Upper lobe of left lung (tissue), 6 donors: ENCODE measurements around the gene VASH2. TPM values are rescaled to one million over a fixed set of nuclear protein-coding genes. Genes with fewer than 3 reads are reported as not detected.

Experiments used
- ATAC-seq, 2 donors: fragments of 200-7000 bp; cut with Tn5 transposase; one replicate each; pipeline ENCODE4 v1.9.1; 2022; ENCODE audit warnings: mild to moderate bottlenecking in 2 of 2, moderate library complexity in 2 of 2; ENCODE audit not compliant: low FRiP score in 2 of 2
- DNase-seq, 2 donors: peaks; one replicate each; pipeline ENCODE4 v3.0.0-alpha.2; 2019 to 2020
- H3K27ac ChIP-seq, 4 donors: fragments of 200-600 bp; sonication (generic); one replicate each; pipeline ENCODE4 v1.5.1; 2016 to 2019
- H3K27me3 ChIP-seq, 4 donors: fragments of 200-600 bp; sonication (generic); one replicate each; pipeline ENCODE4 v1.5.1; 2017 to 2019
- H3K36me3 ChIP-seq, 4 donors: fragments of 200-600 bp; sonication (generic); one replicate each; pipeline ENCODE4 v1.5.1; 2016 to 2019
- H3K4me1 ChIP-seq, 4 donors: fragments of 200-600 bp; sonication (generic); one replicate each; pipeline ENCODE4 v1.5.1; 2018 to 2019
- H3K4me3 ChIP-seq, 4 donors: fragments of 200-600 bp; sonication (generic); one replicate each; pipeline ENCODE4 v1.5.1; 2017 to 2019; ENCODE audit warnings: mild to moderate bottlenecking in 2 of 4, moderate library complexity in 1 of 4
- H3K9me3 ChIP-seq, 4 donors: fragments of 200-600 bp; sonication (generic); one replicate each; pipeline ENCODE4 v1.5.1; 2018 to 2019
- EP300 ChIP-seq, 4 donors: sonication (generic); formaldehyde crosslinking; IDR thresholded peaks; one replicate each; pipeline ENCODE4 v1.5.1; 2017; ENCODE audit warnings: antibody characterized with exemption in 4 of 4, control low read depth in 2 of 4
- POLR2A ChIP-seq, 4 donors: fragments of 450-650 bp; IDR thresholded peaks; one replicate each; pipeline ENCODE4 v1.5.1; 2016 to 2017; ENCODE audit warnings: antibody characterized with exemption in 4 of 4, mild to moderate bottlenecking in 2 of 4
- POLR2AphosphoS5 ChIP-seq, 2 donors: sonication (generic); formaldehyde crosslinking; IDR thresholded peaks; one replicate each; pipeline ENCODE4 v1.5.1; 2017; ENCODE audit warnings: antibody characterized with exemption in 2 of 2
- WGBS, 2 donors: methylation state at CpG; one replicate each; pipeline ENCODE4 v1.1.5; 2017 to 2018; 5-methylcytosine and 5-hydroxymethylcytosine counted together
- total RNA-seq, 6 donors: library from RNA; depleted of rRNA in 4 of 6; stranded (reverse); fragments of >200 nt in 4 of 6; gene quantifications; one replicate each; pipeline versions ENCODE4 v1.1.0 to v1.2.1, GENCODE V29; 2016 to 2021
- TF ChIP-seq, protein P1 (sequence below), 6 experiments: fragments of 450-650 bp in 4 of 6; fragments of 200-600 bp in 2 of 6; sonication (generic) in 2 of 6; IDR thresholded peaks; one replicate each; pipeline ENCODE4 v1.5.1; 2016 to 2019; ENCODE audit warnings: antibody characterized with exemption in 6 of 6
- donor health status: DM: no; HTN: no; CAD: no; lungs with moderate emphysema.
- donor health status: DM: no; HTN: yes; CAD: no; lungs with severe emphysema.

Gene VASH2
- total RNA-seq, 6 donors from 2014 or later: 0.30 to 3.1 (median 1.4) TPM

DNA sequence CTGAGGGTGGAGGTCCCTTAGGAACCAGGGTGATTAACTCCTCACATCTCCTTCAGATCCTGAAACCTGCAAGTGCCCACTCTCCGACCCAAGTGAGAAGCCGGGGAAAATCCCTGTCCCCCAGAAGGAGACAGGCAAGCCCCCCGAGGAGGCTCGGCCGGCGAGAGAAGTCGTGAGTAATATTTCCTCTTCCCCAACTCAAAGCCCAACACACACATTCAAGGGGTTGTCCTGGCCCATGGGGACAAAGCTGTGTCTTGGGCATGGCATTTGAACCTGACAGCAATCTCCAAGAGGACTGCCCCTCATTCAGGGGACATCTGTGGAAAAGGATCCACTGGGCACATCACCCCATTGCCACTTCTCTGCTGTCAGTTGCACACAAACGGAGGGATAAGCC, 23.6 kb downstream of the VASH2 start:
- Histone ChIP-seq H3K4me1 (peaks cover 0 to 4% (median 0%) of the 10 kb centered on the region in 4 donors), H3K27ac (no peak overlapping the region), H3K4me3 (no peak overlapping the region), H3K36me3 (no peaks in the 10 kb centered on the region), H3K9me3 (no peaks in the 10 kb centered on the region), H3K27me3 (no peaks in the 10 kb centered on the region)
- DNase-seq (no peak), ATAC-seq (no peak)
- 80 to 82% methylated on average over 7 to 8 of the region's 8 CpGs for WGBS, 2 donors
- TF ChIP-seq EP300 (IDR thresholded peaks at IDR 0.05): no peak
- no peak for TF ChIP-seq POLR2A (IDR thresholded peaks at IDR 0.05)
- TF ChIP-seq POLR2AphosphoS5 (IDR thresholded peaks at IDR 0.05): no peak
- TF ChIP-seq, protein P1, sequence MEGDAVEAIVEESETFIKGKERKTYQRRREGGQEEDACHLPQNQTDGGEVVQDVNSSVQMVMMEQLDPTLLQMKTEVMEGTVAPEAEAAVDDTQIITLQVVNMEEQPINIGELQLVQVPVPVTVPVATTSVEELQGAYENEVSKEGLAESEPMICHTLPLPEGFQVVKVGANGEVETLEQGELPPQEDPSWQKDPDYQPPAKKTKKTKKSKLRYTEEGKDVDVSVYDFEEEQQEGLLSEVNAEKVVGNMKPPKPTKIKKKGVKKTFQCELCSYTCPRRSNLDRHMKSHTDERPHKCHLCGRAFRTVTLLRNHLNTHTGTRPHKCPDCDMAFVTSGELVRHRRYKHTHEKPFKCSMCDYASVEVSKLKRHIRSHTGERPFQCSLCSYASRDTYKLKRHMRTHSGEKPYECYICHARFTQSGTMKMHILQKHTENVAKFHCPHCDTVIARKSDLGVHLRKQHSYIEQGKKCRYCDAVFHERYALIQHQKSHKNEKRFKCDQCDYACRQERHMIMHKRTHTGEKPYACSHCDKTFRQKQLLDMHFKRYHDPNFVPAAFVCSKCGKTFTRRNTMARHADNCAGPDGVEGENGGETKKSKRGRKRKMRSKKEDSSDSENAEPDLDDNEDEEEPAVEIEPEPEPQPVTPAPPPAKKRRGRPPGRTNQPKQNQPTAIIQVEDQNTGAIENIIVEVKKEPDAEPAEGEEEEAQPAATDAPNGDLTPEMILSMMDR (IDR thresholded peaks at IDR 0.05): no peak

DNA sequence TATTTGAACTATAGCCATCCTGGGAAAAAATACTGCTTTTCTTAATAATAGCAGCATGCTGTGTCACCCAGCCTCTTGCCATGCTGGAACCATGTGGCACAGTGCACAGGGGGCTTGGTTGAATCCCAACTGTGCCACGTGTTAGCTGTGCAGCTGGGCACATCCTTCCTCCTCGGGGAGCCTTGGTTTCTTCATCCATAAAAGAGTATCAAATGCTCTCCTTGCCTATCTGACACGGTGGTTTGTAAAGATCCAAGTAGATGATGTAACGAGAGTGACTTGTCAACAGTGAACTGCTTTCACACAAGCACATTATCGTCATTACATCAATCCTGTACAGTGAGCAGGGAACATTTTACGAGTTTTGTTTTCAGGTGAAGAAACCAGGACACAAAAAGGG, 24.4 kb downstream of the VASH2 start:
- DNase-seq: no peak
- Histone ChIP-seq H3K4me3 (no peak overlapping the region), H3K9me3 (no peaks in the 10 kb centered on the region), H3K4me1 (peaks cover 0 to 4% (median 0%) of the 10 kb centered on the region in 4 donors), H3K36me3 (no peaks in the 10 kb centered on the region), H3K27me3 (no peaks in the 10 kb centered on the region), H3K27ac (no peak overlapping the region)
- WGBS, 2 donors: 77 to 85% methylated on average over 6 of the region's 6 CpGs
- no peak for ATAC-seq
- TF ChIP-seq, protein P1 (IDR thresholded peaks at IDR 0.05): no peak
- no peak for TF ChIP-seq POLR2A (IDR thresholded peaks at IDR 0.05)
- no peak for TF ChIP-seq EP300 (IDR thresholded peaks at IDR 0.05)
- no peak for TF ChIP-seq POLR2AphosphoS5 (IDR thresholded peaks at IDR 0.05)

DNA sequence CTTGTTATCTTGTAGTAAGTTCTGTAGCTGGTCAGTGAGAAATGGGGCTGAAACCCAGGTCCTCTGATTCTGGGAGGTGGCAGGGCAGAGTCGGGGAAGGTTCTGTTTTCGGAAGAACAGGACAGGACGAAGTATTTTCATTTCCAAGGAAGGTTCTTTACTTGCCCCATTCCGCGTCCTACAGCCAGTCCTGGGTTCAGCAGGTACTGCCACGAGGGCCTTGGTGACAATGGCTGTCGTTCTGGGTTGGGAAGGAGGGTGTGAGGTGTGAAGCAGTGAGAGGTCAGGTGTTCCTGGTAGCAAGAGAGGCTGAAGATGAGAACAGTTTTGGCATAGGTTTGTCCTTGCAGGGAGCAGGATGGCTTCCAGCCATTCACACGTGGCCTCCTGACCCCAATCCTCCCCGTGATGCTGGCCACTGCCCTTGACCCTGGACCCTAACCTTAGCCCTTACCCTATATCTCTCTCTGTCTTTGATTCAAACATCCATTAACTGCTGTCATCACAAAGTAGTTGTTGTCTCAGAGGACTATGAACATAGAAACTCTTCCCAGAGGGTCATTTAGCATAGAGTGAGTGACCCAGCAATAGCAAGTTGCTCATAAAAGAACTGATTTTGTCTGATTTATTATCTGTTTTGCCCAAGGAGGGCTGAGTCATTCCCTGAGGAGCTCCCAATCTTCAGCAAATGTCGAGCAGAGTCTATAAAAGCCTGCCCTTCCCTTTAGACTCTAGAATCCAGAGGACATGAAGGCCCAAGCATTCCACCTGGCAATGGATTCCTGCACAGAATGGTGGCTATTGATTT, 25.0 kb downstream of the VASH2 start:
- 89 to 92% methylated on average over 10 of the region's 10 CpGs for WGBS, 2 donors
- no peak overlapping the region for H3K27ac ChIP-seq
- no peaks in the 10 kb centered on the region for H3K9me3 ChIP-seq
- H3K36me3 ChIP-seq: no peaks in the 10 kb centered on the region
- DNase-seq: no peak
- no peak for ATAC-seq
- peaks cover 0 to 9% (median 1%) of the 10 kb centered on the region in 4 donors for H3K4me1 ChIP-seq
- TF ChIP-seq POLR2A (IDR thresholded peaks at IDR 0.05): no peak
- no peak for TF ChIP-seq EP300 (IDR thresholded peaks at IDR 0.05)
- H3K4me3 ChIP-seq: no peak overlapping the region
- no peaks in the 10 kb centered on the region for H3K27me3 ChIP-seq

DNA sequence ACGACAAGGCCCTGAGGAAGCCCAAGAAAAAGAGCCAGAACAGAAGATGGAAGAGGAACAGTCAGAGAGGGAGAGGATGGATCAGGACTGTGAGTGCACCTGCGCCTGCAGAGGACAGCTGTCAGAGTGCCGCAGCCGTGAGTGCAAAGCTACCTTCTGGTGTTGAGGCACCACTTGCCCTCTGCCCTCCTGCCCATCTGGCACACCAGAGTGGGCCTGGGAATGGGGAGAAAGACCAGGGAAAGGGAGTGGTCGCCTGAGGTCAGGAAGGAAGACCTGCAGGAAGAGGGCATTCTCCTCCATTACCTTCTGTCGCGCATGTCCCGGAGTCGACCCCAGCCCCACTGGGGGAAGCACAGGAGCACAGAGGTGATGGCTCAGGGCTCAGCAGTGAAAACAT, 26.2 kb downstream of the VASH2 start:
- H3K27ac ChIP-seq: no peak overlapping the region
- ATAC-seq: no peak
- 90 to 91% methylated on average over 9 of the region's 9 CpGs for WGBS, 2 donors
- no peak for DNase-seq
- H3K4me3 ChIP-seq: no peak overlapping the region
- TF ChIP-seq, protein P1 (IDR thresholded peaks at IDR 0.05): no peak
- TF ChIP-seq POLR2AphosphoS5 (IDR thresholded peaks at IDR 0.05): no peak
- TF ChIP-seq POLR2A (IDR thresholded peaks at IDR 0.05): no peak
- no peak for TF ChIP-seq EP300 (IDR thresholded peaks at IDR 0.05)
- H3K9me3 ChIP-seq: no peaks in the 10 kb centered on the region
- peaks cover 11 to 18% (median 12%) of the 10 kb centered on the region in 4 donors for H3K4me1 ChIP-seq
- no peaks in the 10 kb centered on the region for H3K36me3 ChIP-seq
- H3K27me3 ChIP-seq: no peaks in the 10 kb centered on the region

DNA sequence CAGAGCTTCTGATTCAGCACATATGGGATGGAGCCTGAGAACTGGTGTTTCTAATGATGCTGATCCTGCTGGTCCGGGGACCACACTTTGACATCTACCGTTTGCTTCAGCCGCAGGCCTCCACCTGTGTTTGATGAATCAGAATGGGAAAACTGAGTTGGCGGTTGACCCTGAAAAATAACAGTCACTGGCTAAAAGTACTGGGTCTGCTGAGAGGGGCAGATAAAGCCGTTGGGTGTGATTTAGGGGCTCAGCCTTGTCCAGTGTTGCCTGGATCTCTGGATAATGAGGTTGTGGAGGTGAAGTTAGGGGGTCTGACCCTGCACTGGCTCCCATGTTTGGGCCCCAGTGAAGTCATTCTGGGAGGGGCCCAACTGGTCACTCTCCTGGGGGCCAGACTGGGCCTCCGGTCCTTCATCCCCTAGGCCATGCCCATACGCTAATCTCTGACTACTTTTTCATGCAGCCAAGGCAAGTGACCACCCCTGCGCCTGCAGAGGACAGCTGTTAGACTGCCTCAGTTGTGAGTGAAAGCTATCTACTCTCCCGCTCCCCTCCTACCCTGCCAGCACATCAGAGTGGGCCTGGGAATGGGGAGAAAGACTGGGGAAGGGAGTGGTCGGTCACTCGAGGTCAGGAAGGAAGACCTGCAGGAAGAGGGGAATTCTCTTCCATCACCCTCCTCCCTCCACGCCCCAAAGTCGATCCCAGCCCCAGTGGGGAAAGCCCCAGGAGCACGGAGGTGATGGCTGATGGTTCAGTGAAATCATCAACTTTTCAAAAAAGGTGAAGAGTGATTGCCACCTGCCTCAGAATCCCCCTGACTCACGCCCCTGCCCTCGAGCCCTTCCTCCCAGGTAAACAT, 27.7 kb downstream of the VASH2 start:
- no peak overlapping the region for H3K27ac ChIP-seq
- DNase-seq: no peak
- WGBS, 2 donors: 80 to 81% methylated on average over 16 of the region's 16 CpGs
- no peaks in the 10 kb centered on the region for H3K36me3 ChIP-seq
- H3K27me3 ChIP-seq: no peaks in the 10 kb centered on the region
- H3K9me3 ChIP-seq: no peaks in the 10 kb centered on the region
- no peak overlapping the region for H3K4me3 ChIP-seq
- TF ChIP-seq POLR2AphosphoS5 (IDR thresholded peaks at IDR 0.05) (no peak), EP300 (IDR thresholded peaks at IDR 0.05) (no peak), POLR2A (IDR thresholded peaks at IDR 0.05) (no peak)
- TF ChIP-seq, protein P1 (IDR thresholded peaks at IDR 0.05): no peak
- no peak for ATAC-seq
- H3K4me1 ChIP-seq: peaks cover 15 to 22% (median 17%) of the 10 kb centered on the region in 4 donors
